ENCODE data around the gene NPEPPS.

DNA sequence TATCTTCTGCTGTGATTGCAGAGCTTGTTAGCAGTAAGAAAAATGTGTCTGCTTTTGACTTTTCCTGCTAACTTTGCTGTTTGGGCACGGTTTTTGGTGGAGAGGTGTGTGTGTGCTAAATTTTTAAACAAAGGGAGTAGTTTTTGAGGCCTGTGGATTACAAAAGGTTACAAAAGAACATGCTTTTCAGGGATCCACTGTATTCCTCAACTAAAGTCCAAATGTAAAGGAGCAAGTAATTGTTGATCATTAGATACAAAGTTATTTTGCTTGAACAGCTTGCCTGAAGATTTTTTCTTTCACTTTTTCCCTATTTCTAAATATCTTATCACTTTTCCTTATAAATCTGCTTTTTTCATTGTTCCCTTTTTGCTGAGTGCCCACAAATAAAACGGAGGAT lies 120.8 kb downstream of the NPEPPS start:
- TF ChIP-seq, protein P1, sequence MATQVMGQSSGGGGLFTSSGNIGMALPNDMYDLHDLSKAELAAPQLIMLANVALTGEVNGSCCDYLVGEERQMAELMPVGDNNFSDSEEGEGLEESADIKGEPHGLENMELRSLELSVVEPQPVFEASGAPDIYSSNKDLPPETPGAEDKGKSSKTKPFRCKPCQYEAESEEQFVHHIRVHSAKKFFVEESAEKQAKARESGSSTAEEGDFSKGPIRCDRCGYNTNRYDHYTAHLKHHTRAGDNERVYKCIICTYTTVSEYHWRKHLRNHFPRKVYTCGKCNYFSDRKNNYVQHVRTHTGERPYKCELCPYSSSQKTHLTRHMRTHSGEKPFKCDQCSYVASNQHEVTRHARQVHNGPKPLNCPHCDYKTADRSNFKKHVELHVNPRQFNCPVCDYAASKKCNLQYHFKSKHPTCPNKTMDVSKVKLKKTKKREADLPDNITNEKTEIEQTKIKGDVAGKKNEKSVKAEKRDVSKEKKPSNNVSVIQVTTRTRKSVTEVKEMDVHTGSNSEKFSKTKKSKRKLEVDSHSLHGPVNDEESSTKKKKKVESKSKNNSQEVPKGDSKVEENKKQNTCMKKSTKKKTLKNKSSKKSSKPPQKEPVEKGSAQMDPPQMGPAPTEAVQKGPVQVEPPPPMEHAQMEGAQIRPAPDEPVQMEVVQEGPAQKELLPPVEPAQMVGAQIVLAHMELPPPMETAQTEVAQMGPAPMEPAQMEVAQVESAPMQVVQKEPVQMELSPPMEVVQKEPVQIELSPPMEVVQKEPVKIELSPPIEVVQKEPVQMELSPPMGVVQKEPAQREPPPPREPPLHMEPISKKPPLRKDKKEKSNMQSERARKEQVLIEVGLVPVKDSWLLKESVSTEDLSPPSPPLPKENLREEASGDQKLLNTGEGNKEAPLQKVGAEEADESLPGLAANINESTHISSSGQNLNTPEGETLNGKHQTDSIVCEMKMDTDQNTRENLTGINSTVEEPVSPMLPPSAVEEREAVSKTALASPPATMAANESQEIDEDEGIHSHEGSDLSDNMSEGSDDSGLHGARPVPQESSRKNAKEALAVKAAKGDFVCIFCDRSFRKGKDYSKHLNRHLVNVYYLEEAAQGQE (tag by site-specific recombination; IDR thresholded peaks at IDR 0.05), result no peak
- TF ChIP-seq, protein P2, sequence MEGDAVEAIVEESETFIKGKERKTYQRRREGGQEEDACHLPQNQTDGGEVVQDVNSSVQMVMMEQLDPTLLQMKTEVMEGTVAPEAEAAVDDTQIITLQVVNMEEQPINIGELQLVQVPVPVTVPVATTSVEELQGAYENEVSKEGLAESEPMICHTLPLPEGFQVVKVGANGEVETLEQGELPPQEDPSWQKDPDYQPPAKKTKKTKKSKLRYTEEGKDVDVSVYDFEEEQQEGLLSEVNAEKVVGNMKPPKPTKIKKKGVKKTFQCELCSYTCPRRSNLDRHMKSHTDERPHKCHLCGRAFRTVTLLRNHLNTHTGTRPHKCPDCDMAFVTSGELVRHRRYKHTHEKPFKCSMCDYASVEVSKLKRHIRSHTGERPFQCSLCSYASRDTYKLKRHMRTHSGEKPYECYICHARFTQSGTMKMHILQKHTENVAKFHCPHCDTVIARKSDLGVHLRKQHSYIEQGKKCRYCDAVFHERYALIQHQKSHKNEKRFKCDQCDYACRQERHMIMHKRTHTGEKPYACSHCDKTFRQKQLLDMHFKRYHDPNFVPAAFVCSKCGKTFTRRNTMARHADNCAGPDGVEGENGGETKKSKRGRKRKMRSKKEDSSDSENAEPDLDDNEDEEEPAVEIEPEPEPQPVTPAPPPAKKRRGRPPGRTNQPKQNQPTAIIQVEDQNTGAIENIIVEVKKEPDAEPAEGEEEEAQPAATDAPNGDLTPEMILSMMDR (tag by site-specific recombination; IDR thresholded peaks at IDR 0.05), result no peak
- TF ChIP-seq, protein P3, sequence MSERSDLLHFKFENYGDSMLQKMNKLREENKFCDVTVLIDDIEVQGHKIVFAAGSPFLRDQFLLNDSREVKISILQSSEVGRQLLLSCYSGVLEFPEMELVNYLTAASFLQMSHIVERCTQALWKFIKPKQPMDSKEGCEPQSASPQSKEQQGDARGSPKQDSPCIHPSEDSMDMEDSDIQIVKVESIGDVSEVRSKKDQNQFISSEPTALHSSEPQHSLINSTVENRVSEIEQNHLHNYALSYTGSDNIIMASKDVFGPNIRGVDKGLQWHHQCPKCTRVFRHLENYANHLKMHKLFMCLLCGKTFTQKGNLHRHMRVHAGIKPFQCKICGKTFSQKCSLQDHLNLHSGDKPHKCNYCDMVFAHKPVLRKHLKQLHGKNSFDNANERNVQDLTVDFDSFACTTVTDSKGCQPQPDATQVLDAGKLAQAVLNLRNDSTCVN (tag by site-specific recombination; optimal IDR thresholded peaks at IDR 0.05), result no peak
- TF ChIP-seq ZNF335 (tag by site-specific recombination; conservative IDR thresholded peaks at IDR 0.05), result no peak
- TF ChIP-seq ZSCAN23 (tag by site-specific recombination; IDR thresholded peaks at IDR 0.05), result no peak

All from HEK293 (cell line).